NCI-H2171 (cell line): ENCODE data around the gene PPP1R12B.
"Not testable (repeated sequence)": the region's sequence is repeated elsewhere in the genome, so short reads cannot be mapped to it uniquely, and the experiment has no call there.

Experiments
- DNase-seq: peaks from one replicate; lab custom pipeline; 2025; lab: John Stamatoyannopoulos, UW

Gene PPP1R12B

DNA sequence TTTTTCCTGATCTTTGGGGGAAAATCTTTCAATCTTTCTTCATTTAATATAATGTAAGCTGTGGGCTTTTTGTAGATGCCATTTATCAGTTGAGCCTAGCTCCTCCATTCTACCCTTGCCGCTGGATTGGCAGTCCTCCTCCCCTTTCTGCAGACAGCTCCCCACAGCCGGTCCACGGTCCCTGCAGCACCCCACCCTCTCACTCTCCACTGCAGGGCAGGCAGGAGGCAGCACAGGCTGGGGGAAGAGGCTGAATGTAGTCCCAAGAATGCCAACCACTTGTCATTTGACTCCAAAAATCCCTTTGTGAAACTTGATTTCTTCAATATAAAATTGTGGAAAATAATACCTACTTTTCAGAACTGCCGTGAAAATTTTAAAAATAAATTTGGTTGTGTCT is 265.1 kb downstream of the PPP1R12B start:
- no peak for DNase-seq

DNA sequence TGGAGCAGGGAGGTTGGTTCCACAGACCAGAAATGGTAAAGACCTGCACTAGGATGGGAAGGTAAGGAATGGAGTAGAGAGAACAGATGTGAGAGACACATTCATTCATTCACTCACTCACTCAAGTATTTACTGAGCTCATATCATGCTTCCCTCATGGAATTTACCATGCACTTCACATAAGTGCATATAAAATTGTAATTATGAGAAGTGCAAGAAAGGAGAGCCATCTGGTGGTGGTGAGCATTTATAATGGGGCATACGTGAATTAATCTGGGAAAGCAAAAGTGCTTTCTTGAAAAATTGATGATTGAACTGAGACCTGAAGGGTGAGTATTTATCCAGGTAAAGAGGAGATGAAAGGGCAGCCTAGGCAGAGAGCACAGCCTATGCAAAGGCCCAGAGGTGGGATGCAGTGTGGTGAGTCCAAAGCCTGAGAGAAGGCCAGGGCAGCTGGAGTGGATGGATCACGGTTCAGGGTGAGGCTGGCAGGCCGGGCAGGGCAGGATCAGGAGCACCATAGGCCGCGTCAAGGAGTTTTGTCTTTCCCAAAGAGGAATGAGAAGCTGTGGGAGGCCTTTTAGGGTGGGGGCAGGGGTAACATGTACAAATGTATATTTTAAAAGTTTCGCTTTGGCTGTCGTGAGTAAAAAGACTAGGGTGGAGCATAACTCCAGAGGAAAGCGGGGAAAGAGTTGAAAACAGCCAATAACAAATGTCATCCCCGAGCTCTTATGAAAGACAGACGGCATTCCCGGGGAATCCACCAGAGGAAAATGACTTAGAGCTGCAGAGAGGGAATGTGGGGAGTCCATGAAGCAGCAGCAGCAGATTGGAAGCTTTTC is 266.1 kb downstream of the PPP1R12B start:
- not testable (repeated sequence) for DNase-seq

DNA sequence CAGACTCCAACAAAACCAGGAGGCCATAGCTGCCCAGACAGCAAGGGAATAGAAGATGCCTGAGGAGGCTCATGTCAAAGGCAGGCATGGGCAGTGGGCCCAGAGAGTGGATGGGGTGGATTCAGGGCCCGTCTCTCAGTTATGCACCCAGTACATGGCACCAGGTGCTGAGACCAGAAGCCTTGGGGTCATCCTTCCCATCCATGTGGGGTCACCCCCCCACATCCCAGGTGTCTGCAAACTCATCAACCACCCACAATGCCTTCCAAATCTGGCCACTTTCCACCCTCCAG is 266.7 kb downstream of the PPP1R12B start:
- DNase-seq, result not testable (repeated sequence)

DNA sequence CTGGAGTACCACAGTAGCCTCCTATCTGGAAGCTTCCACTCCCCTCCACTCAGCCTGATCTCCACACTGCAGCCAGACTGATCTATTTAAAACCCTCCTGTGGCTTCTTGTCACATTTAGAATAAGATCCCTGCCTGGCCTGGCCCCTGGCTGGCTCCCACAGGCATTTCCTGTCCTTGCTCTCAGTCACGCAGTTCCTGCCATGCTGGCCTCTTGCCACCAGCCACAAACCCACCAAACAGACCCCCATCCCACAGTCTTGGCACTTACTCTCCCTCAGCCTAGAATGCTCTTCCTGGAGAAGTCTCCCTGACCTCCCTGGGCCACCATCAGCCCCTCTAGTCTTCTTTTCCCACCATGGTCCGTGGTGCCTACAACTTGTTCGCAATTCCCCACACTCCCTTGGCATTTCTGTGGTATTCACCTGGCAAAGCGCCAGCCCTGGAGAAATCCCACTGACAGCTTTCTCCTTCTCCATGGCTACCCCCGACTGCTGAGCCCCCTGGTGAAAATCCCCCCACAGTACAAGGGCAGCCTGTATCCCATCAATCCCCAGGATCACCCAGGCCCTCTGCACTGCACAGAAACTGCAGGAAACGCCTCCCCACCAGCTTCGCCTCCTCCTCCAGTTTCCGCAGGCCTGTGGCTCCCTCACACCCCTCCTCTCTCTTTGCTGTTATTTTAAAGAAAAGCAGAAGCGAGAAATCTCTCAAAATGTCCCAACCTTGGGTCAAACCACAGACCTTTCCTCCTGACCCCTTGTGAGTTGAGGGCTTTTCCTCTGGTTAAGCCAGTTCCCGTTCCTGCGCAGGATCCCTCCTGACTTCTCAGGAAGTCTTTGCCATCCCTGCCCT is 267.2 kb downstream of the PPP1R12B start:
- DNase-seq, result no peak

DNA sequence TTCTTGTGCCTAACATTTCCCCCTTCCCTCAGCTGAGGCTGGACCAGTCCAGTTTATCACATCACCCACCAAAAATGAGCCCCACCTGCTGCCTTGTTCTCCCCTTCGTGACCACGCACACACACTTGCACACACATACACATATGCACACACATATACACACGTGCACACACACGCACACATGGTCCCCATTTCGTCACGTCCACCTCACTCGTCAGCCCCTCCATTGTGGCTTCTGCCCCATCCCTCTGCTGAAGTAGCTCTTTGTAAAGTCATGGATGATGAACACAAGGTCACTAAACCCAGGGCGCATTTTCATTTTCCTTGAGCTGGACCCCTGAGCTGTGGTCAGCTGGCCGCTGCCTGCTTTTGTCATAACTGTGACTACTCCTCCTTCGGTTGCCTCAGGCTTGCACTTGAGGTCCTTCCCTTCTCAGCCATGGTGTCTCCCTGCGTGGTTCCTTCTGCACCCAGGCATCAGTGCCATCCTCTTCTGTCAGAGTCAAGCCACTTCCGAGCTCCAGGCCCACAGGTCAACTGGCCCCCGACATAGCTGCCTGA is 267.9 kb downstream of the PPP1R12B start:
- DNase-seq, result no peak

DNA sequence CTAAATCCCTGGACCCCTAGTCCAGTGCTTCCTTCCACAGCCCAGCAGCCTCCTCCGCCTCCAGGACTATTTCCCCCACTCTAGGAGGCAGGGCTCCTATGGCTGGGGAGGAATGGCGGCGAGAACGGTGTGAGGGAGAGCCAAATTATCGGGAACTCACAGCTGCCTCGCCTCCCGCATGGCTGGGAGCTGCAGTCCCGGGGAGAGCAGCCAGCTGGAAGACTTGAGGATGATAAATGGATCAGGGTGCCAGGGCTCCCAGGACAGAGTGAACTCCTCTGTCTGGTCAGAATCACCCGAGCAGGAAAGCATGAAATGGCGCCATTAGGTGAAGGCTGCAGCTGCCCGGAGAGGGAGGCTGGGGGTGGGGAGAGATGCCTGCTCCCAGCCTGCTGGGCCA is 270.5 kb downstream of the PPP1R12B start:
- not testable (repeated sequence) for DNase-seq

DNA sequence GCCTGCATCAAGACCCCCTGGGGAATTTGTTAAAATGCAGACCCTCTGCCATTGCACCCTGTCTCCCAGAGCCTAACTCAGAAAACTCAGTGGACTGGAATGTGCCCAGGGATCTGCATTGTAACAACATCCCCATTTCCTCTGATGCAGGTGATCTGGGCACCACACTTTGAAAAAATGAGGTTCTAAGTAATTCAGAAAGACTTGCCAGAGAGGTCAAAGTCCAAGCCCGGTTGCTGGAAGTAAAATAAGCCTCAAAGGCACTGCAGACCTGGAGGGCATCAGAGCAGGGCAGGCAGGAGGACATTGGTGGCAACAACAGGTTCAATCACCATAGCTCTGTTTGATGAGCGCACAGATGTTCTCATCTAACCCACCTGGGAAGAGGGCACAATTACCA is 271.0 kb downstream of the PPP1R12B start:
- no peak for DNase-seq

DNA sequence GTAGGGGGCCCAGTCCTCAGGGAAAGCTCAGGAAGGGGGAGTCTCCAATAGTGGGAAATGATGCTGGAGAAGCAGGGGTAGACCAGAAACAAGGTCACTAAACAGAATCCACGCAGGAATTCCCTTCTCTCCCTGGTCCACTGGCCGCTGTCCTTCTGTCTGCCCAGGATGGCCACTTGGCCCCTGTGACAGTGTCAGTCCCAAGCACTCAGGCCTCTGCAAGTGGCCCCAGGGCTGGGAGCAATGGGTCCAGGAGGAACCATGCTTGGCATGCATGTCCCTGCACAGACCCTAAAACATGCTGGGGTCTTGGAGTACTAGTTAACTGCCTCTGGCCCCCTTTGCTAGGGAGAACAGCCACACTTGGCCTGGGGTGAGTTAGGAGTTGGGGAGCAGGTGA is 271.5 kb downstream of the PPP1R12B start:
- not testable (repeated sequence) for DNase-seq

DNA sequence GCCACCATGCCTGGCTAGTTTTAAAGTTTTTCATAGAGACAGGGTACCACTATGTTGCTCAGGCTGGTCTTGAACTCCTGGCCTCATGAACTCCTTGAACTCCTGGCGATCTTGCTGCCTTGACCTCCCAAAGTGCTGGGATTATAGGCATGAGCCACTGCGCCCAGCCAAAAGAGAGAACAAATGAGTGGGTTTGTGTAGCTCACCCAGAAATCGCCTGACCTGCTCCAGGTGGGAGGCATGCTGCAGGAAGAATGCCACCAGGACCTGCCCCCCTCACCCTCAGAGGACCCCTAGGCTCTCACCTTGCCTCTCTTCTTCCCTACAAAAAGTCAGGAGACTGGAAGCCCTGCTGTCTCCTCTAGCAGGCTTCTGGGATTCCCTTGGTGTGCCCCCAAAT is 272.9 kb downstream of the PPP1R12B start:
- DNase-seq, result no peak

DNA sequence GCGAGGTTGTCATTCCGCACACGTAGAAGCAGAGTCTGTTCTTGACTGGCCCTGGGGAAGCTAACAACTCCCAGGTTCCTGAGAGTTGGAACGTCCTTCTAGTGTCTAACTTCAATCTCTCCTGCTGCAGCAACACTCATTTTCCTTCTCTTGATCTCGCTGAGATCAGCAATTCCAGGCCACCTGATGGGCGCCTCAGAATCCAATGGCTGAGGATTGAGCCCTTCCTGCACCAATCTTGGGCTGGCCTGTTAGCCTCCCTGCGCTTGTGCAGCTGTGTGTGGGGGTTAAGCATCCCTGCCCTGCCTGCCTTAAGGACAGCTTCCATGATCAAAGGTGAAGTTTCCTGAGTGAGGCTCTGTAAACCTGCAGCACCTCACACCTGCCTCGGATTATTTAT is 273.9 kb downstream of the PPP1R12B start:
- DNase-seq, result no peak

DNA sequence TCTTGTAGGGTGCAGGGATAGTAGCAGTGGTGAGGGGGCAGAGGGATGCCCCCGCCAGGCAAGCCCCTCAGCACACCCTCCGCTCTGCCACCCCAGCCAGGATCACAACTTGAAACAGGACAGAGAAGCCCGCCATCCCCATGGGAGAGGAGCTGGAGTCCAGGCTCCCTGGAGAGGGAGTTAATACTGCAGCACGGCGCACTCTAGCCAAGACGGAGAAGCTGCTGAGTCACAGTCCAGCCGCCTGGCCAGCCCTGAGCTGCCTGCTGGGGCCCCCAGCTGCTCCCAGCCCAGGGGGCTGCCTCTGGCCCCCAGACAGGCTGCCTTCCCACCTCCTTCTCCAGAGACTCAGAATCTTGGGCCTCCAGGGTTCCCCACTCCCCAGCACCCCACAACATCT is 274.6 kb downstream of the PPP1R12B start:
- DNase-seq, result no peak

DNA sequence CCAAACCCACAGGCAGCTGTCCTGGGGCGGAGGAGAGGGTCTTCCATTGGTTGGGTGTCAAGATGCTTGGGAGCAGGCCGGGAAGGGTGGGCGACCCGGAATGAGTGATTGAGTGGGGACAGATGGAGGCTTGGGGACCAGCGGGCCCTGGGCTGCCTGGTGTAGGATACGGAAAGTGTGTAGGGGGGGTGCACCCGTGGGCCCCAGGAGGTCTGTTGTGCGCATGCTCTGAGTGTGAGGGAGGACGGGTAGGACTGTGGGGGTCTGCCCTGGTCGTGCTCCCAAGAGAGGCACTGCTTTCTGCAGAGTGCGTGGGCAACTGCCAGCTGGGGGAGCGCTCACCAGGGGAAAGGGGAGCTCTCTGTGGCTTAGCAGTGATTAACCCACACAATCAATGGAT is 275.0 kb downstream of the PPP1R12B start:
- DNase-seq, result not testable (repeated sequence)

DNA sequence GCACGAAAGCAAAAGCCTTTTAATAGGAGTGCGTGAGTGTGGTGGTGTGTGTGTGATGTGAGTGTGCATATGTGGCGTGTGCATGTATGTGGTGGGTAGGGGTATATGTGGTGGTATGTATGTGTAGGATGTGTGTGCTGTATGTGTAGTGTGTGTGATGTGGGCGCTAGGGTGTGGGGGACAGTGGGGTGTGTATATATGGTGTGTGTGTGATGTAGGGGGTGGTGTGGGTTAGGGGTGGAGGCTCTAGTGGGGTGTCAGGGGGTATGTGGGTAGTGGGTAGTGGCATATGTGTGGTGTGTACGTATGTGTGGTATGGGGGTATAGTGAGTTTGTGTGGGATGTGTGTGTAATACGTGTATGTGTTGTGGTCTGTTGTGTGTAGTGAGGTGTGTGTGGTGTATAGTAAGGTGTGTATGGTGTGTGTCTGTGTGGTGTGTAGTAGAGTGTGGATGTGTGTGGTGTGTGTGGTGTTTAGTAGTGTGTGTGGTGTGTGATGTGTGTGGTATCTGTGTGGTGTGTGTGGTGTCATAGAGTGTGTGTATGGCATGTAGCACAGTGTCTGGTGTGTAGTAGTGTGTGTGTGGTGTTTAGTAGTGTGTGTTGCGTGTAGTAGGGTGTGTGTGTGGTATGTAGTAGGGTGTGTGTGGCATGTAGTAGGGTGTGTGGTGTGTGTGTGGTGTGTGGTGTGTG is 275.7 kb downstream of the PPP1R12B start:
- DNase-seq, result no peak

DNA sequence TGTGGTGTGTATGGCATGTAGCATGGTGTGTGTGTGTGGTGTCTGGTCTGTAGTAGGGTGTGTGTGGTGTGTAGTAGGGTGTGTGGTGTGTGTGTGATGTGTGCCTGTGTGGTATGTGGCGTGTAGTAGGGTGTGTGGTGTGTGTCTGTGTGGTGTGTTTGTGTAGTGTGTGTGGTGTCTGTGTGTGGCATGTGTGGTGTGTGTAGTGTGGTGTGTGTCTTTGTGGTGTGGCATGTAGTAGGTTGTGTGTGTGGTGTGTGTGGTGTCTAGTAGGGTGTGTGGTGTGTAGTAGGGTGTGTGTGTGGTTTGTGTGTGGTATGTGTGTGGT is 276.2 kb downstream of the PPP1R12B start:
- no peak for DNase-seq

DNA sequence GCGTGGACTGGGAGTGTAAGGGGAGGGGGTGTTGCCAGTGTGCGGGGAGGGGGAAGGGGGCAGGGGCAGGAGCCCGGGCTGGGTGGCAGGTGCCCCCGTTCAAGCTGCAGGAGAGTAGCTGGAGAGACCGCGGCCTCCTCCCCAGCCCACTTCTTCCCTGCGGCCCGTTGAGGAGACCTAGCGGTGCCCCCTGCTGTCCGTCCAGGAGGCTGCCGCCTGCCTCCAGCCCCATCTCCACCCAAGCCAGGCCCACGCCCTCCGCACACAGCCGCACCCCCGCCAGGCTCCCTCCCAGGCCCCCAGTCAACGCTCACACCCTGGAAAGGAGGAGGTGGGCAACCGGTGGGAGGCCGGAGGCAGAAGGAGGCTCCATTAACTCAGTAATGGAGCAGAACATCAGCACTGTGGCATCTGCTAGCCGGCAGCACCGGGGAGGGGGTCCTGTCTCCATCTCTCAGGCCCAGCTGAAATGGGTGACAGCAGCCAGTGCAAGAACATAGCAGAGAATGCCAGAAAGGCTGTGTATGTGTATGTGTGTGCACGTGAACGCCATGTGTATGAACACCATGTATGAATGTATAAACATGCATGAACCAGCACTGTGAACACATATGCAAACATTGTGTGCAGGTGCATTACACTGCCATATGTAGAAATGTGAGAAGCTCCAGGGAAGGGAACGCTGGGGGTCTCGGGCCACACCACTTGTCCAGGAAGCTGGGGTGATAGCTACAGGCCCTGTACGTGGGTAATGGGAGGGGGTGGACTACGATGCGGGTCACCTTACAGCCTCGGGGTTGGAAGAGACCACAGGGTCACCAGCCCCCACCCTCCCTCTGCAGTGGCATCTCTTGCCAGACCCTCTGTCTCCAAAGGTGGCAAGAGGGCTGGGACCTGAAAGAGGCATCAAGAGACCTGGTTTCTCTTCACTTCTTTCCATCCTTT is 277.2 kb downstream of the PPP1R12B start:
- no peak for DNase-seq

DNA sequence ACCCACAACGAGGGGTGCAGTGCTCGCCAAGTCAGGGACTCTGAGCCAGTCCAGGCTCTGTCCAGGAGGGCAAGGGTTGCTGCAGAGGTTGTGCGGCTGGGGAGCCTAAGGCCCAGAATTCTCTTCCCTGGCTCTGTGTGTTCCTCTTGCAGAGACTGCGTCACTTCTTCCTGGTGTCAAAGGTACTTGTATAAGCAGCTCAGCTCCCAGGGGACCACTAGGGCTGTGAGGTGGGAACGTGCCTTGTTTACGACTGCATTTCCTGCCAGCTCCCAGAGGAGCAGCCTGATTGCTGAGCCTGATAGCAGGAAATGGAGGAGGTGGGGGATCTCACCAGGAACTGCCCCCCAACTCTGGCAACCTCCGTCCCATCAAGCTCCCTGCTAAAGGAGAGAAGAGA is 278.5 kb downstream of the PPP1R12B start:
- DNase-seq, result peak; percentile 83

DNA sequence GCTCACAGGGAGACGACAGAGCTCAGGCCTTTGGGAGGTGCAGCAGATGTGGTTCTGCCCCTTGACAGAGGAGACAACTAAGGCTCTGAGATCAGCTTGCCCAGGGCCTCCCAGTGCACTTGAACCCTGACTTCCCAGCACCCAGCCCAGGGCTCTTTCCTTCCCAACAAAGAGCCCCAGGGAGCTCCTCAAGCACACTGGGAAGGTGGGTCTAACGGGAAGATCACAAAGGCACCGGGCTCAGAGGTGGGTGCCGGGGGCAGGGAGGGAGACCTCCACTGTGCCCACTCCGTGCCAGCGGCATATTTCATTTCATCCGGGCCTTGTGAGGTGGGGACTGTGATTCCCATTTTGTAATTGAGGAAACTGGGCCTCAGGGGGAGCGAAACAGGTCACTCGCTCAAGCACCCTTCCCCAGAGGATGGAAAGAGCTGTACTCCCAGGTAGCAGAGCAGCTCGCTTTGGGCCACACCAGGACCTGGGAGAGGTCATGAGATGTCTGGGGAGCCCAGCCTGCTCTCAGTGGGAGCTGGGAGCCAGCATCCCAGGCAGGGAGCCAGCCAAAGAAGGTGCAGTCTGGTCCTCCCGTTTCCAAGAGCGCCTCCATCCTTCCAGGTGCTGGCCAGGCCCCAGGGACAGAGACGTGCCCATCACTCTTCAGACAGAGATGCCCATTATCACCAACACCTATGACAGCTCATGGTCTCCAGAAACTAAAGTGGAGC is 279.5 kb downstream of the PPP1R12B start:
- no peak for DNase-seq

DNA sequence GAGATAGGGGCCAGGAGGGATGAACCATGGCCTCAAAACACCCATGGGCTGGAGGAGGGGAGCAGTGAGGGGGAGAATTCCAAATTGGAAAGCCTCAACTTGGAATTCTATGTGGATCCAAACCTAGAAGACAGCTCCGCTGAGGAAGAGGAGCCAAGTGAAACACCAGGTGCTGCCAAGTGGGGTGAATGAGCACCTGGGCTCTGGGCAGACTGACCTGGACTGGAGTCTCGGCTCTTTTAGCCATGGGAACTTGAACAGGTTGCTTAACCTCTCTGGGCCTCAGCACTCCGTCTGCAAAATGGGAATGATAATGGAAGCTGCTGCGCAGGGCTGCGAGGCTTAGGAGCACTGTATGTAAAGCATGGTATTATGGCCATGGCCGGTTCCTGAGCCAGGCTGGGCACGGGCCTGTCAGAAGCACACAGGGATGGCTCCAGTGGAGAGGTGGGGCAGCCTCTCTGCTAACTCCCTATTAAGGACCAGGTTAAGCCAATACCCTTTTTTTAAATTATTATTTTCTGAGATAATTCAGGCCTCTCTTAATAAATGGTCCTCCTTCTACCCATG is 280.2 kb downstream of the PPP1R12B start:
- DNase-seq, result no peak

DNA sequence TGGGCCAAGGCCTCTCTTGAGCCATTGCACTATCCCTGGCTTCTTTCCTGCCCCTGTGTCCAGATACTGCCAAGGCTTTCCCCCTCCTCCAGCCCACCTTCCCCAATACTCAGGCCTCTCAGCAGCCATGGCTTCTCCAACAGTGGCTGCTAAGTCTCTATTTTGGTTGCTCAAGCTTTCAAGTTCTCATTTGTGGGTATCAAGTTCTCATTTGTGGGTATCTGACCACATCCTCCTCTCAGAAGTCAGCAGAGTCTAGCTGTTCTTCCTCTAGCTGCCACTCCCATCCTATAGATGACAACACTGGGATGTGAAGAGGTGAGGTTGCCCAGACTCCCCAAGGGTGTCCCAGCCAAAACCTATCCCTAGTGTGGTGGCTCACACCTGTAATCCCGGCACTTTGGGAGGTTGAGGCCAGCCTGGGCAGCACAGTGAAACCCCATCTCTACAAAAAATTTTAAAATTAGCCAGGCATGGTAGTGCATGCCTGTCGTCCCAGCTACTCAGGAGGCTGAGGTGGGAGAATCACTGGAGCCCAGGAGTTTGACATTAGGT is 280.8 kb downstream of the PPP1R12B start:
- DNase-seq, result not testable (repeated sequence)

DNA sequence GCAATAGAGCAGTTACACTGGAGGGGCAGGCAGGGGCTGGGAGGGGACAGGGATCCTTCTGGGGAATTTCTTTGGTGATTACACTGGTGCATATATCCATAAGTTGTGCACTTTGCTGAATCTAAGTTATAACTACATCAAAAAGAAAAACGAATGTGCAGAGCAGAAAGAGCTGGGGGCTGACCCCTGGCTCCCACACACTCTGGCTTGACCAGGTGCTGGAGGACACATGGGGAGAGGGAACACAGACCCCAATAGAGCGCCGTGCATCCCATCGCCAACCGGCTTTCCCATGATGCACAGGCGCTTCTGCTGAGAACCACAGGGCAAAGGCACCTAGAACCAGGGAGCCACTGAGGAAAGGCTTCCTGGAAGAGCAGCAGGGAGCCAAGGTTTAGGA is 281.6 kb downstream of the PPP1R12B start:
- DNase-seq, result not testable (repeated sequence)
